ENCODE results near the gene NANOS2.

- TF ChIP-seq, protein P1, sequence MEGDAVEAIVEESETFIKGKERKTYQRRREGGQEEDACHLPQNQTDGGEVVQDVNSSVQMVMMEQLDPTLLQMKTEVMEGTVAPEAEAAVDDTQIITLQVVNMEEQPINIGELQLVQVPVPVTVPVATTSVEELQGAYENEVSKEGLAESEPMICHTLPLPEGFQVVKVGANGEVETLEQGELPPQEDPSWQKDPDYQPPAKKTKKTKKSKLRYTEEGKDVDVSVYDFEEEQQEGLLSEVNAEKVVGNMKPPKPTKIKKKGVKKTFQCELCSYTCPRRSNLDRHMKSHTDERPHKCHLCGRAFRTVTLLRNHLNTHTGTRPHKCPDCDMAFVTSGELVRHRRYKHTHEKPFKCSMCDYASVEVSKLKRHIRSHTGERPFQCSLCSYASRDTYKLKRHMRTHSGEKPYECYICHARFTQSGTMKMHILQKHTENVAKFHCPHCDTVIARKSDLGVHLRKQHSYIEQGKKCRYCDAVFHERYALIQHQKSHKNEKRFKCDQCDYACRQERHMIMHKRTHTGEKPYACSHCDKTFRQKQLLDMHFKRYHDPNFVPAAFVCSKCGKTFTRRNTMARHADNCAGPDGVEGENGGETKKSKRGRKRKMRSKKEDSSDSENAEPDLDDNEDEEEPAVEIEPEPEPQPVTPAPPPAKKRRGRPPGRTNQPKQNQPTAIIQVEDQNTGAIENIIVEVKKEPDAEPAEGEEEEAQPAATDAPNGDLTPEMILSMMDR (conservative IDR thresholded peaks at IDR 0.05; ENCODE audit: low read depth, low read length), result no peak
- TF ChIP-seq EZH2 (IDR thresholded peaks at IDR 0.05; ENCODE audit: low read length, unreplicated experiment), result no peak
These were observed 35.5 kb downstream of the NANOS2 start for GRCh38 chr19:45879055-45879454.
